ENCODE data around the gene CD247.

DNA sequence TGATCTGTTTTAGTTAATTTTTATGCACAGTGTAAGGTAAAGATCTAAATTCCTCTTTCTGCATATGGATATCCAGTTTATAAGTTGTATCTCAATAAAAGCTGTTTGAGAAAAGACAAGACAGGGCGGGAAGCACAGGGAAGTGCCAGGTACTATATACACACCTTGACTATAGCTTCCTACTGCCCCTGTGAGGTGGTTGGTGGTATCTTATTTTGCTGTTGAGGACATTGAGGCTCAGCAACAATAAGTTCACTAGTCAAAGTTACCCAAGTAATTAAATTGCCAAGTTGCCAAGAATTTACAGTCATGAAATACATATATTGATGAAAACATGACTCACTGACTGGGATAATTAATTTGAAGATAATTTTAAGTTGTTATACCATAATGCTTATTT is 109.1 kb downstream of the CD247 start:
- no peak for TF ChIP-seq POLR2AphosphoS5 (IDR thresholded peaks at IDR 0.05; ENCODE audit: low read depth, low read length)
- TF ChIP-seq POLR2A (IDR thresholded peaks at IDR 0.05; ENCODE audit: low read depth, low read length), result no peak
- no peak for TF ChIP-seq SPI1 (IDR thresholded peaks at IDR 0.05; ENCODE audit: low read depth, low read length)

Data from GM12891 (cell line).